HG03571 (cell line): ENCODE data around the gene SFSWAP.
"Not testable (repeated sequence)": the region's sequence is repeated elsewhere in the genome, so short reads cannot be mapped to it uniquely, and the experiment has no call there.

Experiments used
- ATAC-seq: cut with Tn5 transposase; IDR thresholded peaks from one replicate; pipeline ENCODE4 v1.9.1; 2021; ENCODE audit not compliant: unreplicated experiment

Gene SFSWAP

GRCh38 chr12:131756441-131756840 is 45.6 kb downstream of the SFSWAP start:
- no peak for ATAC-seq

- no peak for ATAC-seq
Observed at GRCh38 chr12:131757111-131757510, 46.2 kb downstream of the SFSWAP start.

GRCh38 chr12:131758016-131758739 is 47.3 kb downstream of the SFSWAP start:
- no peak for ATAC-seq

- no peak for ATAC-seq
Observed at GRCh38 chr12:131759176-131759575, 48.3 kb downstream of the SFSWAP start.

DNA sequence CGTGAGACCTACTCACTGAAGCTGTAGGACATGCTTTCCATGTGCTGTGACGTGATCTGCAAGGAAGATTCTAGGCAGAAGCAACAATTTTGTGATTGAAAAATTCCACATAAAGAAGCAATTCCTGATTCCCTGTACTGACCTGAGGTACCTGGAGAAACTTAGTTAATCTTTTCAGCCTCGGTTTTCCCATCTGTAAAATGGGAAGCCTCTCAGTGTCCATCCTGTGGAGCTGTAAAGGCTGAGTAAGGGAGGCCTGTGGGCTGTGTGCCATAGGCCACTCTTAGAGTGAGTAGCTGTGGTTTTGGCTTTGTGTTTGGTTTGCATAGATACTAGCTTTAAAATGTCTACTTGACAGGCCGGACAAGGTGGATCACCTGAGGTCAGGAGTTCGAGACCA is 50.7 kb downstream of the SFSWAP start:
- ATAC-seq, result no peak

DNA sequence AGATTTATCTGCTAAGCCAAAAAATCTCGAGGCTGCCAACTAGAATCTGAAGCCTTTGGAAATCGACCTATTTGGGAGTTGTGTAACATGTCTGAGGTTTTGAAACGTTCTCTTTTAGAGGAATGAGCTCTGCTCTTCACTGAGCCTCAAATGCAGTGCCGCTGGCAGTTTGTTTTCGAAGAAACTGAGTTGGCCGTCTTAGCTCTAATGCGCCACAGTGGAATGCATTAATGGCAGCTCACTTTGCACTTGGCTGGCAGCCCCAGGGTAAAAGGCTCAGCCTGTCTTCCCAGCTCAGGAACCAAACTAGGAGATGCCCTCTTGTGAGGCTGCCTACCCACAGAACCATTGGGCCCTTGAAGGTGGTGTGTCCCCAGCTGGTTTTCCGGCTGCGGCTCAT is 53.8 kb downstream of the SFSWAP start:
- no peak for ATAC-seq

DNA sequence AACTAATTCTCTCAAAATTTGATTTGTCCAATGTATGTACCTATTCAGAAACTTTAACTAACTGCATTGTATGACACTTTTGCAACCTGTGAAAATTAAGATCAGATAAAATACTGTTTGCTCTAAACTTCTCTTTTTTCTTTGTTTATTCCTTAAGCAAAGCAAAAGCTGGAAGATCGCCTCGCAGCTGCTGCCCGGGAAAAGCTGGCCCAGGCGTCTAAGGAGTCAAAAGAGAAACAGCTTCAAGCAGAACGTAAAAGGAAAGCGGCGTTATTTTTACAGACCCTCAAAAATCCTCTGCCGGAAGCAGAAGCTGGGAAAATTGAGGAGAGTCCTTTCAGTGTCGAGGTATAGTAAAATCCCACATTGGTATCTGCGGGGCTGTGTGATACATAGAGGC is 55.1 kb downstream of the SFSWAP start:
- no peak for ATAC-seq

GRCh38 chr12:131766382-131767107 is 55.7 kb downstream of the SFSWAP start:
- no peak for ATAC-seq

GRCh38 chr12:131770120-131770519 is 59.2 kb downstream of the SFSWAP start:
- no peak for ATAC-seq

DNA sequence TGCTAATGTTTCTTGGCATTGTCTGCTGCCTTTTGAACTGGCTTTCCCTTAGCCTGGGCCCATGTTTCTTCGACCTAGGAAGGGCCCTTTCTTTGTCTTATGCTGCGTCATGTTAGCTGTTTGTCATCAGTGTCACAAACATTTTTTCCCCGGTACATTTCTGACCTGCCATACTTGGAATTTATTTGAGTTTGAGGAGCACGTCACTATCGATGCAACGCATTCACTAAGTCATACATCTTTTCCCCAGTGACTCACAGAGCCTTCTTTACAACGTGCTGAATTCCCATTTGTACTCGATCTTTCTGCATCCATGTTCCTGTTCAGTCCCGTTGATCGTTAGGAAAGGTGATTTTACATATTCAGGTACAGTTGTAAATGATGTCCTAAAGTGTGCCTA is 61.1 kb downstream of the SFSWAP start:
- ATAC-seq, result no peak

DNA sequence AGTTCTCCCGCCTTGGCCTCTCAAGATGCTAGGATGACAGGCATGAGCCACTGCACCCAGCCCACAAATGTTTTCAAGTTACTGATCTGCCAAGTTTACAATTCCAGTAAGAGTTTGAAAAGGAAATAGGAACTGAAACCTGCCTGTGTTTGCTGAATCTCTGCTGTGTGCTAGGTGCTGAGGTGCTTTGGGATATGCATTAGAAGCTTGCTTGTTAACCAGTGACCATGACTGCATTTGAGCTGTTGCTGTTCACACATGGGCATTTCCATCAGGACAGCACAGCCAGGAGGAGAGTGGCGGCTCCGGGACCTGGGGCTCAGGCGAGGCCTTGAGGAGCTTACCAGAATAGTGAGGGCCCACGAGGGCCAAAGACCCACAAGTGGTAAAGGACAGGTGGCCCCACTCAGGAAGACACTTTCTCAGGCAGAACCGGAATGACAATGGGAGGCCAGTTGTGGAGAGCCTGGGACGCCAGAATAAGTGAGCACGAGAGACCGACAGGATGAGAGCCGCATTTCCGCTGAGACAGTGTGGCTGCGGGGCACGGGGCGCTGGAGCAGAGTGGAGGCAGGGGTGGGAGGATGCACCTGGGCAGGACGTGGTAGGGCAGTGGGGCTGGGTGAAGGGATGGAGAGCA is 62.8 kb downstream of the SFSWAP start:
- ATAC-seq, result peak; percentile 81

- ATAC-seq, result no peak
Observed at GRCh38 chr12:131774576-131775391, 63.9 kb downstream of the SFSWAP start.

- ATAC-seq, result no peak
Observed at GRCh38 chr12:131775392-131776236, 64.7 kb downstream of the SFSWAP start.

DNA sequence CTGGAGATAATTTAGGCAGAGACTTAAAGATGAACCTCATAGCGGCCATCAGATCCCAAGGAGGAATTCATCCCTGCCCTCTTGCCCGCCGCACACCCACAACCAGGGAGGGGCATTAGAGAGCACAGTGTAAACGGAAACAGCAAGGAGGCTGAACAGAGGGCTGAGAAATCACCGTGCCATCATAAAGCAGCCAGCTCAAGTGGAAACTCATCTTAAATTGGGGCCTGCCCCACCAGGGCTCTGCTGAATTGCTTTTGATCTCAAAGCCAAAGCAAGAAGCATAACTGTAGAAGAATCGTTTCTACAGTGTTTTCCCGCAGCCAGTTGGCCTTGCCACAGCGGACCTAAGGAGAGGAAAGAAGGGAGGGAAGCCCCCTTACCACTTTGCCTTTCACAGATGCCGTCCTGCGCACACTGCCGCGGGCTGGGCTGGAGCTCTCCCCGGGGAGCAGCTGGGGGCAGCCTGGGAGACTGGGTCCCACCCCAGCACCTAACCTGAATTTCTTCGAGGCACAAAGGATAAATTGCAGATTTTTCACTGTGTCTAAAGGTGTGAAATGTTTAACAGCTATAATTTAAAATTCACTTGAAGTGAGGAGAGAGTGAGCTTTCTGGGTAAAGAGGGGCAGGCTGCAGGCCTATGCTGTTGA is 65.5 kb downstream of the SFSWAP start:
- no peak for ATAC-seq

DNA sequence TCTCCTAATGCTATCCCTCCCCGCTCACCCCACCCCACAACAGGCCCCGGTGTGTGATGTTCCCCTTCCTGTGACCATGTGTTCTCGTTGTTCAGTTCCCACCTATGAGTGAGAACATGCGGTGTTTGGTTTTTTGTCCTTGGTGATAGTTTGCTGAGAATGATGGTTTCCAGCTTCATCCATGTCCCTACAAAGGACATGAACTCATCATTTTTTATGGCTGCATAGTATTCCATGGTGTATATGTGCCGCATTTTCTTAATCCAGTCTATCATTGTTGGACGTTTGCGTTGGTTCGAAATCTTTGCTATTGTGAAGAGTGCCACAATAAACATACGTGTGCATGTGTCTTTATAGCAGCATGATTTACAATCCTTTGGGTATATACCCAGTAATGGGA is 66.4 kb downstream of the SFSWAP start:
- ATAC-seq, result not testable (repeated sequence)

GRCh38 chr12:131779027-131779426 is 68.1 kb downstream of the SFSWAP start:
- ATAC-seq, result no peak

GRCh38 chr12:131782061-131782460 is 71.2 kb downstream of the SFSWAP start:
- no peak for ATAC-seq

DNA sequence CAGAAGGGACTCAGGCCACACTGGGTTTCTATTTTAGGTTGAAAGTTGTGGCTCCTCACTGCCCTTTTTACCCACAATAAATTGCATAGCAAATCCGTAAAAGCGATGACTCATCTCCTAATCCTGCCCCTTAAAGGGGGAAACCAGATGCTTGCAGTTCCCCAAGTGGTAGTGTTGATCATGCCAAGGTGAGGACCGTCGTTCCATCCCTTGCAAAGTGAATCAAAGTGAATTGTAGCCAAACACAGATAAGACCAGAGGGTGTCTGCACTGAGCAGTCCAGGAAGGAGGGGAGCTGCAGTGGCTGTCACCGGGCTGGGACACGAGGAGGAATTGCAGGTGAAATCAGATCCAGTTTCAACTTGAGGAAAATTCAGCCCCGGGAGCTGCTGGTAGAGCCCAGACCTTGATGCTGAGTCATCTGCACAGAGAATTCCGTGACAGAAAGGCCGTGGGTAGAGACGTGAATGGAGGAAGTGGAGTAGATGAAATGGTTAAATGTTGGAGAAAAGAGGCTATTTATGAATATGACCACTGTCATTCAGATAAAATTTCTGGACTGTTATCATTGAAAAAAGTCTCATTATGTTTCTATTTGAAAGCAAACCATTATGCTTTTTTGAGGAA is 73.1 kb downstream of the SFSWAP start:
- no peak for ATAC-seq
